Skeletal muscle cell (primary cell): ENCODE measurements around the gene ANKUB1.
"Not testable (repeated sequence)": the region's sequence is repeated elsewhere in the genome, so short reads cannot be mapped to it uniquely, and the experiment has no call there.

Source experiments
- DNase-seq: peaks from one replicate; pipeline ENCODE4 v3.0.0-alpha.2; 2010; ENCODE audit warnings: low read depth
- H3K4me3 ChIP-seq: 2 replicates; pipeline ENCODE4 v1.5.1; 2011; ENCODE audit warnings: low read depth, mild to moderate bottlenecking, control low read depth, low read length, moderate library complexity

ANKUB1 gene

GRCh38 chr3:149792452-149793270, at the start of gene ANKUB1:
ANKUB1 (minus strand) TSS chr3:149792554; CDS start chr3:149792366, 188 bp downstream.
- H3K4me3 ChIP-seq = no peak within 1 kb of the TSS
- DNase-seq = no peak

- H3K4me3 ChIP-seq = no peak overlapping the region
- no peak for DNase-seq
Observed at GRCh38 chr3:149839896-149840295, 47.5 kb upstream of the ANKUB1 start.

DNA sequence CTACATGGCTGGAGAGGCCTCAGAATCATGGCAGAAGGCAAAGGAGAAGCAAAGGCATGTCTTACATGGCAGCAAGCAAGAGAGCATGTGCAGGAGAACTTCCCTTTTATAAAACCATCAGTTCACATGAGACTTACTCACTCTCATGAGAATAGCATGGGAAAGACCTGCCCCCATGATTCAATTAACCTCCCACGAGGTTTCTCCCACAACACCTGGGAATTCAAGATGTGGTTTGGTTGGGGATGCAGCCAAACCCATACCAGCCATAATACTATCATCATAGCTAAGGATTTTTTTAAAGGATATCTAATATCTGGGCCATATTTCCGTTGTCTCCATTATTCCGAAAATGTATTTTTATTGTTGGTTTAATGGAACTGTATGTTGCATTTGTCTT, 47.1 kb upstream of the ANKUB1 start:
- H3K4me3 ChIP-seq, DNase-seq: not testable (repeated sequence)

DNA sequence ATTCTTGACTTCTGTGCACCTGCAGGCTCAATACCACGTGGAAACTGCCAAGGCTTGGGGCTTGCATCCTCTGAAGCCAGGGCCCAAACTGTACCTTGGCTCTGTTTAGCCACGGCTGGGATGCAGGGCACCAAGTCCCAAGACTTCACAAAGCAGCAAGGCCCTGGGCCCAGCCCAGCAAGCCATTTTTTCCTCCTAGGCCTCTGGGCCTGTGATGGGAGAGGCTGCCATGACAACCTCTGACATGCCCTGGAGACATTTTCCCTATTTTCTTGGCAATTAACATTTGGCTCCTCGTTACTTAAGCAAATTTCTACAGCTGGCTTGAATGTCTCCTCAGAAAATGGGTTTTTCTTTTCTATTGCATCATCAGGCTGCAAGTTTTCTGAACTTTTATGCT, 46.1 kb upstream of the ANKUB1 start:
- H3K4me3 ChIP-seq, DNase-seq: not testable (repeated sequence)

GRCh38 chr3:149833241-149833640, 40.9 kb upstream of the ANKUB1 start:
- DNase-seq = no peak
- H3K4me3 ChIP-seq = no peak overlapping the region

DNA sequence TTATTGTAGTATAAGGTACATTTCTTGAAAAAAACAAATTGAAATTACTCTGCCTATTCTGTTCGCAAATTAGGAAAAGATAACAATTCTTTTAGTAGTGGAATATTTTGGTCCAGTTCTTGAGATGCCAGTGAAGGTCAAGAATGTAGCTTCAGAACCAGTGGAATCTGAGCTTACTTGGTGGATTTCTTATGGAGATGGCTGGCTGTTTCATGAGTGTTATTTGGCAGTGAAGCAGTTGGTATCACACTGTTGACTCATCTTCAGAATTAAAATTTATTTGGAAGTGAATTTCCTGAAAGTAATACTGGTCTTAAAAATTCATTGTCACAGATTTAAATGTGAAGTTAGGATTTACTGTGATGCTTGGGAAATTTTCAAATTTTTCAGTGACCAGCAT, 39.7 kb upstream of the ANKUB1 start:
- no peak for DNase-seq
- no peak overlapping the region for H3K4me3 ChIP-seq

GRCh38 chr3:149831321-149831720, 39.0 kb upstream of the ANKUB1 start:
- no peak overlapping the region for H3K4me3 ChIP-seq
- no peak for DNase-seq

DNA sequence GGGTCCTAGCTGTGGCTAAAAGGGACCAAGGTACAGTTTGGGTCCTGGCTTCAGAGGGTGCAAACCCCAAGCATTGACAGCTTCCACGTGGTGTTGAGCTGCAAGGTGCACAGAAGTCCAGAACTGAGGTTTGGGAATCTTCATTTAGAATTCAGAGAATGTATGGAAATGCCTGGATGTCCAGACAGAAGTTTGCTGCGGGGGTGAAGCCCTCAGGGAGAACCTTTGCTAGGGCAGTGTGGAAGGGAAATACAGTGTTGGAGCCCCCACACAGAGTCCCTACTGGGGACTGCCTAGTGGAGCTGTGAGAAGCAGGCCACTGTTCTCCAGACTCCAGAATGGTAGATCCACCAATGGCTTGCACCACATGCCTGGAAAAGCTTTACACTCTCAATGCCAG, 38.5 kb upstream of the ANKUB1 start:
- no peak for DNase-seq
- no peak overlapping the region for H3K4me3 ChIP-seq

- DNase-seq, H3K4me3 ChIP-seq: not testable (repeated sequence)
Observed at GRCh38 chr3:149829631-149830030, 37.3 kb upstream of the ANKUB1 start.

GRCh38 chr3:149828390-149828789, 36.0 kb upstream of the ANKUB1 start:
- no peak for DNase-seq
- no peak overlapping the region for H3K4me3 ChIP-seq

- H3K4me3 ChIP-seq = no peak overlapping the region
- DNase-seq = no peak
Observed at GRCh38 chr3:149826636-149827035, 34.3 kb upstream of the ANKUB1 start.

GRCh38 chr3:149820183-149820582, 27.8 kb upstream of the ANKUB1 start:
- no peak overlapping the region for H3K4me3 ChIP-seq
- no peak for DNase-seq

DNA sequence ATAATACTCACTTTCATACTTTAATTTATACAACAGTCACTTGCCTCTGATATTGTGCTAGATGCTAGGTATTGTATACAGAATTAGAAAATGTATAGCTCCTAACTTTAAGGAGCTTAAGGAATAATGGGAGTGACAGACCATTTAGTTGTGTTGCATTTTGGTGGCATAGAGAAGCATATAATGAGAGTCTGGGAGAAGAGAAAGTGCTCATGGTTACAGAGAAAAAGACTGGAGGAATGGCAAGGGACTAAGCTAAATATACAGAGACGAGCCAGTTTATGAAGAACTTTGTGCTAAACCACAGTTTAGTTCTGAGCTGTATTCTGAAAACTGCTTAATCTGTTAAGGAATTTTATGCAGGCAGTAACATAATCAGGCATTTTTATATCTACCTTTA, 27.1 kb upstream of the ANKUB1 start:
- DNase-seq = no peak

DNA sequence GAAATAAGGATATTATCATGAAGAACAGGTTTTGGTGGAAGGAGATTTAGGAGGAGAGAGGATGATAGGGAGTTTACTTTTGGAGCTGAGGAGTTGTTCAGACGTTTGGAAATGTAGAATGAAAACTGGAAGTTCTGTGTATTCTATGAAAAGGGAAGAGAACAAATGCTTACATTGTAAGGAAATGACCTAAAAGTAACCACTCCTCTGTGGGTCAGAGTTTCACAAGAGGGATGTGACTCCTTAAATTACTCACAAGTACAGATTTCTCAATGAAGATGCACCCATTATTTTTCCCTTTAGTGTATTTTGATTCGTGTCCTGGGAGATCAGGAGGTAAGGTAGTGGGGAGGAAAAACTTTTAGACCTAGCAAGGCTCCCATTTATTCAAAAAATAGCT, 24.6 kb upstream of the ANKUB1 start:
- peak; percentile 56 for DNase-seq
- H3K4me3 ChIP-seq = no peak overlapping the region

More for the DNA sequence above, 27.1 kb upstream of the ANKUB1 start:
- H3K4me3 ChIP-seq = no peak overlapping the region

DNA sequence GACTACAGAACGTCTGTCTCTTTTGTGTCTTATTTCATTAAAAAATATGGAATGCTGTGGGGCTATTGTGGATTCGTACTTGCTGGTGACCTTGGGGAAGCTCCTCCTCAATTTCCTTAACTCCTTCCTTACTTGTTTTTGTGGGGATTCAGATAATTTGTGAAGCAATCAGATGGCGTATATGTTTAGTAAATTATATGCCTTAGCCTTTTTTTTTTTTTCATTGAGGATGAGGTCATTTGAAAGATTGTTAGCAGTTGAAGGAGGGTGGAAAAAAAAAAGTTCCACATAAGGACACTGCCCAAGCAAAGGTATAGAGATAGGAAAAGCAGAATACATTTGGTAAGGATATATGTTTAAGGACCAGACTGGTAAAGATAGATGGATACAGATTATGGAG, 24.0 kb upstream of the ANKUB1 start:
- DNase-seq = no peak
- H3K4me3 ChIP-seq = no peak overlapping the region

DNA sequence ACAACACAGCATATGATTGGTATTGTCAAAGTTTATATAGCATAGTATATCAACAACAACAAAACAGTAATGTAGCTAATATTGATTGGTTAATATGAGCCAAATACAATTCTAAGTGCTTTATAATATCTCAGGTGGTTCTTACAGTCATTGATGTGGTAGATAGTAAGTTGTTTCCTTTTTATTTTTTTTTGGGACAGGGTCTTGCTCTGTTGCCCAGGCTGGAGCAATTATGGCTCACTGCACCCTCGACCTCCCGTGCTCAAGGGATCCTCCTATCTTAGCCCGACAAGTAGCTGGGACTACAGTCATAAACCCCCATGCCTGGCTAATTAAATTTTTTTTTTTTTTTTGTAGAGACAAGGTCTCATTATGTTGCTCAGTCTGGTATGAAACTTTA, 23.4 kb upstream of the ANKUB1 start:
- no peak overlapping the region for H3K4me3 ChIP-seq
- no peak for DNase-seq

DNA sequence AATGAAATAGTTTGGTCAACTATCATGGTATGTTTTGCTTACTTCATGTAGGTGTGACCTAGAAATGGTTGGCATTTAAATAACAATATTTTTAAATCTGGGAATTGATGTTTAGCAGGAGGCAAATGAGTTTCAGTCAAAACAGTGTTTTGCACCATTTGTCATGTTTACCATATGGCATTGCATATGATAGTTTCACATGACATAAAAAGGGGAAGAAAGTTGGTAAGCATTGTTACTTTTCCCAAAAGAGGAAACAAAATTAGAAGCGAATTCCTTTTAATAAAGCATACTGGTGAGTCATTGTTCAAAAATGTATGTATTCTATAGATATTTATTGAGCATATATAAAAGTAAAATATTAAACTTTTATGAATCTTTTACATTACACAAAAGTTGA, 23.0 kb upstream of the ANKUB1 start:
- H3K4me3 ChIP-seq = no peak overlapping the region
- no peak for DNase-seq

DNA sequence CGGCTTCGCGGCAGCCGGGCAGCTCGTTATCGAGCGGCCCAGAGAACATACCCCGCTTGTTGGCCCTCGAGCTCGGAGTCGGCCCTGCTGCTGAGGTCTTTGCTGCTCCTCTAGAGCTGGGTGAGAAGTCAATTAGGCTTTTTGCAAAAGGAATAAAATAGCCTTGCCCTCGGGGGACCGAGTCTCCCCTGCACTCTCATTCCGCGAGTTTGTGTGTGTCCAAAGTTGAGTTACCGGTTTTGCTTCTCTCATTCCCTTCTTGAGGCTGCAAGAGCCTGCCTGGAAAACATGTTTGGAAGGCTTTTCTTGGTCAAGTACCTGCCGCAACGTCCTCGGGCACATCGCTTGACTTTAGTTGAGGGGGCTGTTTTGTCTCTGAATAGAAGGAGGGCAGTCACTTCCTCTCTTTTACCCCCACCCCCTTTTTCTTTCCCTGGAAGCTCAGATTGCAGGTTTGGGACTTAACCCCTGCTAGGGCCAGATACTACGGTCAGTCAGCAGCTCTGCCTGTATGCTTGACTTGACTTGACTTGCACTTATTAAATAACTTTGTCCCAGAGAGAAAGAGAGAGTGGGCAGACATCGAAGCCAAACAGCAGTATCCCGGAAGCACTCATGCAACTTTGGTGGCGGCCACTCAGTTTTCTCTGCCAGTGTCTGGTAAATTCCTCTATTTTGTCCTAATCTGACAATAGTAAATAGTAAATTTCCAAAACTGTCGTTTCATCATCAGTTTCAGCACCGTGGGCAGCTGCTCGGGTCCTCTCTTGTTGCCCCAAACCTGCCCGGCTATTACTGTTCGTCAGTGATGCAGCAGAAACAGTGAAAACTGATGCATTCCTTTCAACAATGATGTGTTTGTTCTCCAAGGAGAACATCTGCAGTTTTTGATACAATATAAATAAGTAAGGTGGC, 21.3 kb upstream of the ANKUB1 start:
- no peak for DNase-seq
- peak overlapping the region; percentile 82 for H3K4me3 ChIP-seq

- H3K4me3 ChIP-seq = peak within 1 kb of the TSS; percentile 82
- peak; percentile 76 for DNase-seq
Observed at GRCh38 chr3:149812606-149813366, 20.4 kb upstream of the ANKUB1 start, which contains the start of gene RNF13. RNF13 (plus strand) TSS chr3:149813215; CDS start chr3:149846027, 32,812 bp downstream.

- no peak for DNase-seq
- peak overlapping the region; percentile 82 for H3K4me3 ChIP-seq
Observed at GRCh38 chr3:149812165-149812605, 19.8 kb upstream of the ANKUB1 start.
